ENCODE results near the gene WDR12.
"Not testable (repeated sequence)": the region's sequence is repeated elsewhere in the genome, so short reads cannot be mapped to it uniquely, and the experiment has no call there.

The WDR12 gene

DNA sequence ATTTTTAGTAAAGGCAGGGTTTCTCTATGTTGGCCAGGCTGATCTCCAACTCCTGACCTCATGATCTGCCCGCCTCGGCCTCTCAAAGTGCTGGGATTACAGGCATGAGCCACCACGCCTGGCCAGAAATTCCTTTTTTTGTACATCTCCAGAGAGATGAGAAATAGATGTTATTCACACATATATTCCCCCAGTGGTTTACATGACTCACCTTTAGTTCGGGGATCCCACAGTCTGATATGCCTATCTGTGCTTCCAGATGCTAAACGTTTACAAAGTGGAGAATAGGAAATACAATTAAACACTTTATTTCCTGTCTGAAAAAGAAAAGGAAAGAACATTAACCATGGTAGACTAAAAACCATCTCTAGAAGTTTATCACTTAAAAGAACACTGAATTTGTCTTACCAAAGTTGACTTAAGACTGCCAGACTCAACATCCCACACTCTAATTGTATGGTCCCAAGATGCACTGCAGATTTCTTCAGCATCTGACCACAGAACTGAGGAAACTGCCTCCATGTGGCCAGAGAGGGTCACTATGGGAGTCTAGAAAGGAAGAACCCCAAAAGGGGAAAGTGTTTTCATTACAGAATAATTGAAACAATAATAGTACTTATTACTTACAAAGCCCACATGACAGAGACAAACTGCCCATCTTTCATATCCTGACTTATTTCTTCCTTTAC lies 27.3 kb downstream of the WDR12 start:
- DNase-seq: peak; percentile 21

DNA sequence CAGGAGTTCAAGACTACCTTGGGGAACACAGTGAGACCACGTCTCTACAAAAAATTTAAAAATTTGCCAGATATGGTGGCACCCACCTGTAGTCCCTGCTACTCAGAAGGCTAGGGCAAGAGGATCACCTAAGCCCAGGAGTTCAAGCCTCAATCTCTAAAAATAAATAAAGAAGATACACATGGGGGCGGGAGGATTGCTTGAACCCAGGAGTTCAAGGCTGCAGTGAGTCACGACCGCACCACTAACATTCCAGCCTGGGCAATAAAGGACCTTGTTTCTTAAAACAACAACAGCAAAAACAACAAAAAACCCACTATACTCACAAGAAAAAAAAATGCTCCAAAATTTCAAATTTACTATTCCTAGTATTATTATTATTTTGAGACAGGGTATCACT lies 29.9 kb downstream of the WDR12 start:
- DNase-seq: no peak

DNA sequence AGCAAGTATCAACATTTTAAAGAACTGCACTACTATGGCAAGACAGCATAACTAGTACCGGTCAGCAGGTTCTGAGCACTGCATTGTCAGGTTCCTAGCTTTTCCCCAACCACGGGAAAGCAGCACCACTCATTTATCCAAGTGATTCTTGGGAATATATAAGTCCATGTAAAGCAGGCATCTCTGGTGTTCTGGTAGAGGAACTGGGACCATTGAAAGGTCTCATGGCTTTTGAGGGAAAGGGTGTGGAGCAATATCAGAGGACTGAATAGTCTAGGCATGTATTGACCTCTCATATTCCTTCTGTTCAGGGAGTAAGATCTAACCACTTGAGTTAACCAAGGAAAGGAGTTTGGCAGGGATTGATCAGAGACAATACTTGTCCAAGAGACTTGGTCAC lies 33.8 kb downstream of the WDR12 start:
- DNase-seq: no peak

DNA sequence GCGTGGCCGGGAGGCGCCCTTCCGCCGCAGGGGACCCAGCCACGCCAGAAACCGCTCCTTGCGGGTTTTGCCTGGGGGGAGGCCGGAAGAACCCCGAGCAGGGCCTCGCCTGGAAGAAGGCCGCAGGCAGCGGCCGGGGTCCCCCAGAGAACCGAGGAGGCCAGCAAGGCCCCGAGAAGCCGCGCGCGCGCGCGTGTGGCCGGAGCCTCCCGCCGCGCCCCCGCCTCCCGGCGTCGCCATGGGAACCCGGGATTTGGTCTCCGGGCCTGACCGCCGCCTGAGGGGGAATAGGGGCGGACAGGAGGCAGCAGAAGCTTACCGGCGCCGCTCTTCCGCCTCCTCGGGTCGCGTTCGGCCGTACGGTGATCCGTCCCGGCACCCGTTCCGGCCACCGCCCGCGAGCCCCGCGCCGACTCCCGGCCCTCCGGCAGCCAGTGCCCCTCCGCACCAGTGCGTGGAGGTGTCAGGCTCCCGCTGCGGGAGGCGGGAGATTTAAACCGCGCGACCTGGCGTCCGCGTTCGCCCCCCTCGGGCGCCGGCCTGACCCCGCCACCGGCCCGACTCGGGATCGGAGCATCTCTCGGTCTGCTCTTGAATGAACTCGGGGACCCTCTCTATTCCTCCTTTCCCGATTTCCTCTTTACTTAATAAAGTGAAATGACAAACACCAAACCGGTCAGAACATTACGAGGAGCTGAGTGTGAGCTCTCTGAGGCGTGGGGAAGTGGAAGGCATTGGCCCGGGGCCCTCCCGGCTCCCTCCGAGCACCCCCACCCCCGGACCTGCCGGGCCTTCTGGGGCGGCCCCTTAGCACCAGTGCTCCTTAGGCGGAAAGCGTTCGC lies 40.0 kb downstream of the WDR12 start, which contains the start of gene ICA1L:
Gene ICA1L (minus strand): TSS at position 467 of the 842 bp plus-strand sequence. CDS start 42,757 bp downstream, outside the sequence.
- peak; percentile 67 for DNase-seq

DNA sequence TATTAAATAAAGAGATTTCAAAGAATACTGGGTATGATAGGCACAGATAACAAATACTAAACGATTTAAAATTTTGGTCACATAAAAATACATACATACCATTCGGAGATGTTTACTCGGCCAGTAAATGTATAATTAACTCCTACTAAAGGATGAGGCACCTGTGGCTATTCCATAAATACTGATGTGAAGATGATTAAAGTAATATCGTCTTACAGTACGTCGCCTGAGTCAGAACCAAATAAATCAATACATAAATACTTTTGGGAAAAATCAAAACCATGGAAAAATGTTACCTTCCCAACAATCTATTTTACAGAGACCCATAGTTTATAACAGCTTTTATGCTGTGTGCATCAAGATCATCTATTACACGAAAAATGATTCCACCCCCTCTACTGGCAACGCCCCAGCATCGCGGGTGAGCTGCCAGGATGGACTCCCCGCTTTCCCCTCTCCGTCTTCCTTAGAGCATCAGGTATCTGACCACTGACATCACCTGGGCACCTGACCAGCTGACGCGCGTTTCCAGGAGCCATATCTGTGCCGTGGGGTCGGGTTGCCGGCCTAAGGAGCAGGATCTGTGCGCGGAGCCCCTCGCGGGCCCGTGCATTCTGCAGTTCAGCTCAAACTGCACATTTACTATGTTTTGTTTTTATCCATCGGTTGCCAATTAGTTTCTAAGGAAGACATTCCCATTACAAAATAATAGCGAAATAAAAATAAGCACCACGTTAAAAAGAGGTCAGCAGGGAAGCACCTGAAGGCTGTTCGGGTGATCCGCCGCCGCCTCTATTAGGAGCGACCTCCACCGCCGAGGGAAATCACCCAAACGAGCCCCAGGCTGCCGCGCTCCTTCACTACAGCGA lies 40.8 kb downstream of the WDR12 start:
- peak; percentile 84 for DNase-seq

DNA sequence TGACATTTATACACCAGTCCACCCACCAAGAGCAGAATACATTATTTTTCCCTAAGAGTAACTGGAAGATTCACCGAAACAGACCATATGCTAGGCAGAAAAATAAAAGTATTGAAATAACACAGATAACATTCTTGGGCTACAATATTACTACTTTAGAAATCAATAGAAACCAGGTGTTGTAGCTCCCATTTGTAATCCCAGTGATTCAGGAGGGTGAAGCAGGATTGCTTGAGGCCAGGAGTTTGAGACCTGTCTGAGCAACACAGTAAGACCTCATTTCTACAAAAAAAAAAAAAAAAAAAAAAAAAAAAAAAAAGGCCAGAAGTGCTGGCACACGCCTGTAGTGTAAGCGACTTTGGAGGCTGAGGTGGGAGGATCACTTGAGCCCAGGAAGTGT lies 49.5 kb downstream of the WDR12 start:
- no peak for DNase-seq

DNA sequence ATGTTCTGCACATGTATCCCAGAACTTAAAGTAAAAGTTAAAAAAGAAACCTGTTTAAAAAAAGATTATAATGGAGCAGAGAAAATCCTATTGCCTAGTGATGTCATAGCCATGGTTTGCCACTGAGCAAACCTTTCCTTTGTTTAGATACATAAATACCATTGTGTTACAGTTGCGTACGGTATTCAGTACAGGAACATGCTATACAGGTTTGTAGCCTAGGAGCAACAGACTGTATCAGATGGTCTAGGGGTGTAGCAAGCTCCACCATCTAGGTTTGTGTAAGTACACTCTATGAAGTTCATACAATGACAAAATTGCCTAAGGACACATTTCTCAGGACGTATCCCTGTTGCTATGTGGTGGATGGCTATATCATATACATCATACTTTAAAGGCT lies 52.9 kb downstream of the WDR12 start:
- no peak for DNase-seq

DNA sequence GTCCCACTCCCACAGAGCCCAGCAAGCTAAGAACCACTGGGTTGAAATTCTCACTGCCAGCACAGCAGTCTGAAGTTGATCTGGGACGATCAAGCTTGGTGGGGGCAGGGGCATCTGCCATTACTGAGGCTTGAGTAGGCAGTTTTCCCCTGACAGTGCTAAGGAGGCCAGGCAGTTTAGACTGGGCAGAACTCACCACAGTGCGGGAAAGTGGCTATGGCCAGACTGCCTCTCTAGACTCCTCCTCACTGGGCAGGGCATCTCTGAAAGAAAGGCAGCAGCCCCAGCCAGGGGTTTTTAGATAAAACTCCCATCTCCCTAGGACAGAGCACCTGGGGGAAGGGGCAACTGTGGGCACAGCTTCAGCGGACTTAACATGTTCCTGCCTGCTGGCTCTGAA lies 62.1 kb downstream of the WDR12 start:
- not testable (repeated sequence) for DNase-seq

DNA sequence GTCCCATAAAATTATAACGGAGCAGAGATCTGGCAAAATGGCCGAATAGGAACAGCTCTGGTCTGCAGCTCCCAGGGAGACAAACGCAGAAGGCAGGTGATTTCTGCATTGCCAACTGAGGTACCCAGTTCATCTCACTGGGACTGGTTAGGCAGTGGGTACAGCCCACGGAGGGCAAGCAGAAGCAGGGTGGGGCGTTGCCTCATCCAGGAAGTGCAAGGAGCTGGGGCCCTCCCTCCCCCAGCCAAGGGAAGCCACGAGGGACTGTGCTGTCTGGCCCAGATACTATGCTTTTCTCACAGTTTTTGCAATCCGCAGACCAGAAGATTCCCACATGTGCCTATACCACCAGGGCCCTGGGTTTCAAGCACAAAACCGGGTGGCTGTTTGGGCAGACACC lies 62.7 kb downstream of the WDR12 start:
- peak; percentile 53 for DNase-seq

DNA sequence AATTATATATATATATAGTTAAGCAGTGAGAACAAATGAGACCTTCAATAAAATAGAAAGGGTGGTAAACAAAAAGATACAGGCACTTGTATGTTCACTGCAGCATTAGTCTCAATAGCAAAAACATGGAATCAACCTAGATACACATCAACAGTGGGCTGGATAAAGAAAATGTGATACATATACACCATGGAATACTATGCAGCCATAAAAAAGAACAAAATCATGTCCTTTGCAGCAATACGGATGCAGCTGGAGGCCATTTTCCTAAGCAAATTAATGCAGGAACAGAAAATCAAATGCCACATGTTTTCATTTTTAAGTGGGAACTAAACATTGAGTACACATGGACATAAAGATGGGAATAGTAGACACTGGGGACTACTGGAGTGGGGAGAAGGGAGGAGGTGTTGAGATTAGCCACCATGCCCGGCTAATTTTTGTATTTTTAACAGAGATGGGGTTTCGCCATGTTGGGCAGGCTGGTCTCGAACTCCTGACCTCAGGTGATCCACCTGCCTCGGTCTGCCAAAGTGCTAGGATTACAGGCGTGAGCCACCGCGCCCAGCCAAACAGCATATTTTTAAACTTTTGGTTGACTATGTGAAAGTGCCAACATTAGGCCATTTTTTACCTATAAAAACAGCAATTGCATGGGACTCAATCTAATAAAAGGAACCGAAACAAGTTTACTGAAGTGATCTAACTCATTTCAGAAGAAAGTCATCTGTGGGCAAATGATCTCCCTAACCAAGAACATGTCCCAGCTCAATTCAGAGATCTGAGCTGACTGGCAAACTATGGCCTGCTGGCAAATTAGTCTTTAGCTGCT lies 63.6 kb downstream of the WDR12 start:
- DNase-seq: no peak

DNA sequence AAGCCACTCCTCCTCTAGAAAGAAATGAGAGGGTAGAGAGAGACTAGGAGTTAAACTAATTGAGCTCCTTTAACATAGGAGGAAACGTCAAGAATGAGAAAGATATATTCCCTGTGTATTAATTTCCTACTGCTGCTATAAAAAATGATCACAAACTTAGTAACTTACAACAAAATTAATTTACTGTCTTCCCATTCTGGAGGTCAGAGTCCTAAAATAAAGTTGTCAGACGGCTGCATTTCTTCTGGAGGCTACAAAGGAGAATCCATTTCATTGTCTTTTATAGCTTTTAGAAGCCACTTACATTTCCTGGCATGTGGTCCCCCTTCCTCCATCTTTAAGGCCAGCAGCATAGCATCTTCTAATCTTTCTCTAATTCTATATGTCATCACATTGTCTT lies 66.8 kb downstream of the WDR12 start:
- no peak for DNase-seq

DNA sequence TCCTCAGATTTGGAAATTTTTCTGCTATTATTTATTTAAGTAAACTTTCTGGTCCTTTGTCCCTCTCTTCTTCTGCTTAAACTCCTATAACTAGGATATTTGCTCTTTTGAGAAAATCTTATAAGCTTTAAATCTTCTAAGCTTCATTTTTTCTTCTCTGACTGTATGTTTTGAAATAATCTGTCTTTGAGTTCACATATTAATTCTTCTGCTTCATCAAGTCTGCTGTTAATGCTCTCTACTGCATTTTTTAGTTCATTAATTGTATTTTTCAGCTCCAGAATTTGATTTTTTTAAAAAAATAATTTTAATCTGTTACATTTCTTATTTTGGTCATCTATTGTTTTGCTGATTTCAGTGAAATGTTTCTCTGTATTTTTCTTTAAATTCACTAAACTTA lies 68.8 kb downstream of the WDR12 start:
- no peak for DNase-seq

DNA sequence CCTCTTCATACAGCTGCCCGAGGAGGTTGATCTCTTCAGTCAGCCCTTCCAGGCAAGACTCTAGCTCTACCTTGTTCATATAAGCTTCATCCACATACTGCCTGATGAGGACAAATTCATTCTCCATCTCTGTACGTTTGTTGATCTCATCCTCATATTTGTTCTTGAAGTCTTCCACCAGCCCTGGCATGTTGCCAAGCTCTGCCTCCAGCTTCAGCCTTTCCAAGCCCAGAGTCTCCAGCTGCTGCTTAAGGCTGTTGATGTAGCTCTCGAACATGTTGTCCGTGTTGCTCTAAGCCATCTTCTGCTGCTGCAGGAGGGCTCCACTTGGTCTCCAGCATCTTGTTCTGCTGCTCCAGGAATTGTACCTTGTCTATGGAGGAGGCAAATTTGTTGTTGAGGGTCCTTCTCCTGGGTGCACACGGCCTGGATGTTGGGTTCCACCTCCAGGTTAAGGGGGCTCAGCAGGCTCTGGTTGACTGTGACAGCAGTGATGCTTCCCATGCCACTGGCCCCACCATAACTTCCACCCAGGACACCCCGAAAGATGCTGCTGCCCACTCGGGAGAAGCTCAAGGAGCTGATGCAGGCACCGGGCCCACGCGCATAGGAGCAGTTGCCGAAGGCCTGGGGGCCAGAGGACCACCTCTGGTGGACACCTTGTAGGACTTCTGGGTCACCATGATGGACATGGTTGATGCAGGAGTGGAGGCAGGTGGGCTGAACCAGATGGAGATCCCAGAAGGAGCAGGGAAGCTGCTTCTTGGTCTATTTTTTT lies 70.2 kb downstream of the WDR12 start:
- DNase-seq: peak; percentile 13

DNA sequence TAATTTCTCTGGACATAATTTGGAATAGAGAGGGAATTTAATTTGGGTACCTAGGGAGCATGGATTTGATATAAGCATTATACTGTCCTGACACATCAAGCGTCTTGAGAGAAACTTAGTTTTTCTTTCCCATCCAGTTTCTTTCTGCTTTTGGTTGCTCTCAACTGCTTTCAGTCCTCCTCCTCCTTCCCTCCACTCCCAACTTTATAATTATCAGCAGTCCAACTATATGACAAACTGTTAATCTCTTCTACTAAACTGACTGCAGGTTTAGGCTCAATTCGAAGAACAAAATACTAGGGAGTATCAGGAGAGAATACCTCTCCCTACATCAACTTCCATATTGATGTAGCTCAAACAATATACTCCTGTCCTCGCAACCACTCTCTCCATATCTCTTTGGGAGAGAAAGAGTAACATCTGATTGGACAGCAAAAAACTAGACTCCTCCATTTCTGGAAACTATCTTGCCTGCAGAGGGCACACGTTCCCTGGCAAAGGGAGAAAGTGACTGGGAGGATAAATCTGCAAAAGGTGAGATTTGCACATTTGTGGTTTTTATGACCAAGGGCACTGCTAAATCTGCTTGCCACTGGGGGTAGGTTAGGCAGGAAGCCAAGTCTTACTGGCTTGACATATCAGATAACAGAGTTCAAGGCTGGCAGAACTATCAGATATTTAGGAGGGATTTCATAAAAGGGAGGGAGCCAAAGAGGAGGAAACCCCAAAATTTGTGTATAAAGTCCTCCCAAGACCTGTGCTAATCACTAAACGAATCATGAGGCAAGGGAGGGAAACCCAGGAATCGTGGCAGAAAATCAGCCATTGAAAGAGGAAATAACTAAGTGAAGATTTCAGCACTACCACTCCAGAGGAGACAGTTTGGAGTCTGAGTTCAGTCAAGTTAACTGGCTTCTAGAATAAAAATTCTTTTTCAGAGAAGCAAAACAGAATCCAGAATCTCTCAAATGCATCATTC lies 79.9 kb downstream of the WDR12 start:
- peak; percentile 82 for DNase-seq

DNA sequence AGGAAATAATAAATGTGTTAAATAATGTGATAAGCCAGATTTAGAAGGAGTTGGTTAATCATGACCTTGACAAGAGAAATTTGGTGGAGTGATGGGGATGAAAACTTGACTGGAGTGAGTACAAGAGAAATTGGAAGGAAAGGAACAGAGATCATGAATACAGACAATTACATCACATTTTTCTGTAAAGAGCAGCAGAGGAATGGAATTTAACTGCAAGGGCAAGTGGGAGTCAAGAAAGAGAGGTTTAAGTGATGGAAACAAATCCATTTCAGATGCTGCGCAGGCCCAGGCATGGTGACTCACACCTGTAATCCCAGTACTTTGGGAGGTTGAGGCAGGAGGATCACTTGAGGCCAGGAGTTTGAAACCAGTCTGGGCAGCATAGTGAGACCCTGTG lies 86.6 kb downstream of the WDR12 start:
- no peak for DNase-seq
